ENCODE measurements around the gene MROH2A.

DNA sequence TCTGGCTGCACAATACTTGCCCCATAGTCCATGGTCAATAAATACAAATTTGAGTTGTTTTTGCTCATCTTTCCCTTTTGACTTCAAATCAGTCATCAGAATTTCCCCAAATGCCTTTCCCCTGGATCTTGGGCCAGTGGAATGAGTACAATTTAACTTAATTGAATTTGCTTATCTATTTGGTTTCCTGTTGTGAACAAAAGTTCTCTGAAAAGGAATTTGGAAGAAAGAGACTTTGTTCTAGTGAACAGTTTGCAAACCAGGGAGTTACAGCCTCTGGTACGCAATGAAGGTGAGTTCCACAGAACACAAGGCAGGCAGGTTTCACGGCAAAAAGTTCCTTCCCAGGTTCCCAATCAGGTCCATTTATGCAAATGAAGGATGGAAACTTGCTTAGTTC, 19.3 kb upstream of the MROH2A start:
- TF ChIP-seq EP300 (IDR thresholded peaks at IDR 0.05), result no peak
- TF ChIP-seq, protein P1, sequence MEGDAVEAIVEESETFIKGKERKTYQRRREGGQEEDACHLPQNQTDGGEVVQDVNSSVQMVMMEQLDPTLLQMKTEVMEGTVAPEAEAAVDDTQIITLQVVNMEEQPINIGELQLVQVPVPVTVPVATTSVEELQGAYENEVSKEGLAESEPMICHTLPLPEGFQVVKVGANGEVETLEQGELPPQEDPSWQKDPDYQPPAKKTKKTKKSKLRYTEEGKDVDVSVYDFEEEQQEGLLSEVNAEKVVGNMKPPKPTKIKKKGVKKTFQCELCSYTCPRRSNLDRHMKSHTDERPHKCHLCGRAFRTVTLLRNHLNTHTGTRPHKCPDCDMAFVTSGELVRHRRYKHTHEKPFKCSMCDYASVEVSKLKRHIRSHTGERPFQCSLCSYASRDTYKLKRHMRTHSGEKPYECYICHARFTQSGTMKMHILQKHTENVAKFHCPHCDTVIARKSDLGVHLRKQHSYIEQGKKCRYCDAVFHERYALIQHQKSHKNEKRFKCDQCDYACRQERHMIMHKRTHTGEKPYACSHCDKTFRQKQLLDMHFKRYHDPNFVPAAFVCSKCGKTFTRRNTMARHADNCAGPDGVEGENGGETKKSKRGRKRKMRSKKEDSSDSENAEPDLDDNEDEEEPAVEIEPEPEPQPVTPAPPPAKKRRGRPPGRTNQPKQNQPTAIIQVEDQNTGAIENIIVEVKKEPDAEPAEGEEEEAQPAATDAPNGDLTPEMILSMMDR (IDR thresholded peaks at IDR 0.05), result no peak

All from tibial nerve (tissue), 4 donors.